GM12891 (cell line): ENCODE measurements around the gene FILIP1.

ENCODE experiments used
- PAX5 ChIP-seq: IDR thresholded peaks from 2 replicates; pipeline ENCODE4 v1.6.1; 2011; ENCODE audit warnings: low read length, moderate library complexity, mild to moderate bottlenecking; ENCODE audit not compliant: insufficient read depth, severe bottlenecking
- POLR2A ChIP-seq: IDR thresholded peaks from 2 replicates; pipeline ENCODE4 v1.6.1; 2011; ENCODE audit warnings: low read depth, low read length, control low read depth
- POLR2AphosphoS5 ChIP-seq: IDR thresholded peaks from 2 replicates; pipeline ENCODE4 v1.6.1; 2011; ENCODE audit warnings: low read depth, low read length, control low read depth
- POU2F2 ChIP-seq: IDR thresholded peaks from 2 replicates; pipeline ENCODE4 v1.6.1; 2011; ENCODE audit warnings: low read depth, mild to moderate bottlenecking, control low read depth, low read length, moderate library complexity
- SPI1 ChIP-seq: IDR thresholded peaks from 2 replicates; pipeline ENCODE4 v1.6.1; 2011; ENCODE audit warnings: low read depth, low read length, control low read depth
- TAF1 ChIP-seq: IDR thresholded peaks from 2 replicates; pipeline ENCODE4 v1.6.1; 2011; ENCODE audit warnings: low read depth, low read length, control low read depth

DNA sequence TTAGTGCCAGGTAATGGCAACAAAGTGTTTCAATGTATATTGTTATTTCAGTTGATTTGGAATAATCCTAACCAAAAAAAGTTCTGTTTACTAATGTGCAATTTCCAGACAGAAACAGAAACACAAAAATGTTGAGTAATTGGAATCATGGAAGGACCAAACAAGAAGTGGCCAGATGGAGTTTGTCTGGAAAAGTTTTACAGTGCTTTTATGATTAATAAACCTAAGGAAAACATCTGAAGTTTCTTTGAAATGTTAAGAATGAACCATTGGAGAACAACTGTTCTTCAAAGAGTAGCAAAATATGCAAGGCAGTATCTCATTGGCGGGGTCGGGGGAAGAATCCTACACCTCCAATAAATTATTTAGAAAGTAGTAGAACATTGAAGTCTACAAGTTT lies 19.0 kb upstream of the FILIP1 start:
- no peak for TF ChIP-seq TAF1
- no peak for TF ChIP-seq POLR2AphosphoS5
- no peak for TF ChIP-seq POLR2A
- no peak for TF ChIP-seq POU2F2
- TF ChIP-seq SPI1, result no peak
- TF ChIP-seq PAX5, result no peak
